ENCODE results near the gene TRNAU1AP. TPM values are rescaled to one million over a fixed set of nuclear protein-coding genes. Genes with fewer than 3 reads are reported as not detected.

The TRNAU1AP gene
- total and polyA plus RNA-seq, 10 of the 15 experiments (the other 5 are each of a cell fraction or from before 2014, with no cell fraction given) = 24.3 to 67.0 (median 31.8) TPM

- TF ChIP-seq ZNF687 (IDR thresholded peaks at IDR 0.05) (peak; percentile 85), USF2 (IDR thresholded peaks at IDR 0.05; ENCODE audit: borderline replicate concordance, low read depth, low read length) (no peak), POLR2A (IDR thresholded peaks at IDR 0.05; ENCODE audit: low read depth, low read length) (peak; percentile 89), MTA2 (IDR thresholded peaks at IDR 0.05; ENCODE audit: low read depth) (no peak), ZSCAN29 (IDR thresholded peaks at IDR 0.05) (no peak), ZNF592 (IDR thresholded peaks at IDR 0.05) (no peak), FOXK2 (IDR thresholded peaks at IDR 0.05) (no peak), CHD2 (IDR thresholded peaks at IDR 0.05; ENCODE audit: borderline replicate concordance, low read depth, low read length) (peak; percentile 99), CHD4 (IDR thresholded peaks at IDR 0.05) (no peak), MAX (IDR thresholded peaks at IDR 0.05; ENCODE audit: low read depth, low read length) (no peak), HDGF (IDR thresholded peaks at IDR 0.05) (no peak), ZNF24 (IDR thresholded peaks at IDR 0.05) (peak; percentile 64; the same call in 1 of the 2 replicates), YY1 (IDR thresholded peaks at IDR 0.05; ENCODE audit: low read depth, low read length) (peak; percentile 57; the same call in 1 of the 2 replicates), FOXM1 (IDR thresholded peaks at IDR 0.05; ENCODE audit: low read depth, low read length) (peak; percentile 68), ZNF217 (IDR thresholded peaks at IDR 0.05) (peak; percentile 96), ELK1 (IDR thresholded peaks at IDR 0.05; ENCODE audit: low read depth, low read length) (peak; percentile 68), USF1 (IDR thresholded peaks at IDR 0.05; ENCODE audit: borderline replicate concordance, extremely low read length, insufficient read depth, low read depth, low read length) (no peak), CBX5 (IDR thresholded peaks at IDR 0.05; ENCODE audit: low read depth) (no peak), MYC (IDR thresholded peaks at IDR 0.05; ENCODE audit: insufficient read depth, insufficient read length, insufficient replicate concordance, low read length, severe bottlenecking) (no peak)
Observed at GRCh38 chr1:28505406-28506187, 47.3 kb upstream of the TRNAU1AP start, which contains the start of gene RCC1 (continued).

All from GM12878 (cell line).